Measurements from ENCODE around the gene HIPK4. TPM values are rescaled to one million over a fixed set of nuclear protein-coding genes. Genes with fewer than 3 reads are reported as not detected.
"Not testable (repeated sequence)": the region's sequence is repeated elsewhere in the genome, so short reads cannot be mapped to it uniquely, and the experiment has no call there.

HIPK4 gene
- total RNA-seq, 1 donor from 2014 or later = not detected

DNA sequence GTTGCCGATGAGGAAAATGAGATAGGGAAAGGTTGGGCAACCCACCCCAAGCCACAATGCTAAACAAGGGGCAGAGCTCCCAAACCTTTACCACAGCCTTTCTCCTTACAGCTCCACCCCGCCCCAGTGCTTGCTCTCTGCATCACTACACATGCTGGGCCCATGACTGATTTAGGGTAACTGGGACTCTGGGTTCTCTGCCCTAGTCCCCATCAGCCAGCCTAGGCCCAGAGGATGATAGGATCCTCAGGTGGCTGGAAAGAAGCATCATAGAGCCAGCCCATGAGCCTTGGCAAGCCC lies 53.4 kb downstream of the HIPK4 start:
- DNase-seq = no peak

GRCh38 chr19:40335855-40336600 lies 54.0 kb downstream of the HIPK4 start:
- DNase-seq = no peak

GRCh38 chr19:40335101-40335500 lies 54.9 kb downstream of the HIPK4 start:
- no peak for DNase-seq

DNA sequence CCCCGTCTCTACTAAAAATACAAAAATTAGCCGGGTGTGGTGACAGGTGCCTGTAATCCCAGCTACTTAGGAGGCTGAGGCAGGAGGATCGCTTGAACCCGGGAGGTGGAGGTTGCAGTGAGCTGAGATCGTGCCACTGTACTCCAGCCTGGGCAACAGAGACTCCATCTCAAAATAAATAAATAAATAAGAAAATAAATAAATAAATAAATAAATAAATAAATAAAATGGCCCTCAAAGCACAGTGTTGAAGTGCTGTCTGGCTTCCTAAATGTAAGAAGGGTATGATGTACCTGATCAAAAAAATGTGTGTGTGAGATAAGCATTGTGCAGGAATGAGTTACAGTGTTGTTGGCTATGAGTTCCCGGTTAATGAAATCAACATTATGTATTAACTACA lies 56.9 kb downstream of the HIPK4 start:
- not testable (repeated sequence) for DNase-seq

DNA sequence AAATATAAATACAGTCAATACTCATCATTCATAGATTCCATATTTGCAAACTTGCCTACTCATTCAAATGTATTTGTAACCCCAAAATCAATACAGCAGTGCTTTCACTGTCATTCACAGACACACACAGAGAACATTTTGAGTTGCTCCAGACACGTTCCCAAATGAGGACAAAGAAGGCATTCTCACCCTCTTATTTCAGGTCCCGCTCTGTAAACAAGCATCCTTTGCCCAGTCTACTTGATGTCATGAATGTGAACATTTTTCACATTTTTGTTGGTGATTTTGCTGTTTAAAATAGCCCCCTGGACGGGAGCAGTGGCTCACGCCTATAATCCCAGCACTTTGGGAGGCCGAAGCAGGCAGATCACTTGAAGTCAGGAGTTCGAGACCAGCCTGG lies 57.3 kb downstream of the HIPK4 start:
- no peak for DNase-seq

- DNase-seq = no peak
These were observed 58.9 kb downstream of the HIPK4 start for GRCh38 chr19:40331052-40331451.

Small RNA genes within 50 kb of the gene (small RNA-seq; reads per million reads assigned to genes)
- gene MIR6796 (ENCODE audit: low replicate concordance) (not detected), gene RF00019 (ENCODE audit: low replicate concordance) (not detected)

Other genes starting within 250 kb of the HIPK4 start
- 5.1 TPM for gene MAP3K10, start 198.8 kb downstream of the HIPK4 start, total RNA-seq
- gene TTC9B, start 171.8 kb downstream of the HIPK4 start, total RNA-seq = not detected
- gene CCNP, start 163.5 kb downstream of the HIPK4 start, total RNA-seq = not detected
- gene AKT2, start 104.8 kb downstream of the HIPK4 start, total RNA-seq = 142 TPM
- gene C19orf47, start 41.8 kb downstream of the HIPK4 start, total RNA-seq = 25.6 TPM
- gene PLD3, start 41.5 kb downstream of the HIPK4 start, total RNA-seq = 295 TPM
- 32.0 TPM for gene PRX, start 23.2 kb upstream of the HIPK4 start, total RNA-seq
- gene SERTAD1, start 35.8 kb upstream of the HIPK4 start, total RNA-seq = 12.9 TPM
- gene SERTAD3, start 54.2 kb upstream of the HIPK4 start, total RNA-seq = 42.3 TPM
- gene BLVRB, start 75.6 kb upstream of the HIPK4 start, total RNA-seq = 57.4 TPM
- 0.92 TPM for gene SPTBN4, start 76.8 kb upstream of the HIPK4 start, total RNA-seq
- 8.8 TPM for gene SHKBP1, start 186.7 kb upstream of the HIPK4 start, total RNA-seq
- gene LTBP4, start 211.2 kb upstream of the HIPK4 start, total RNA-seq = 275 TPM